HL-60 (cell line): Measurements from ENCODE around the gene LMF1.
"Not testable (repeated sequence)": the region's sequence is repeated elsewhere in the genome, so short reads cannot be mapped to it uniquely, and the experiment has no call there.

Experiments used
- DNase-seq, 2 experiments: peaks; one replicate each; pipeline ENCODE4 v3.0.0-alpha.2; 2010 to 2020; ENCODE audit warnings: low read depth in 1 of 2, low spot score in 1 of 2
- H3K27ac ChIP-seq: fragments of 250-450 bp; sonication (Bioruptor Pico); replicated peaks from 2 replicates; pipeline ENCODE4 v1.5.1; 2020; ENCODE audit warnings: mild to moderate bottlenecking, moderate library complexity
- H3K27me3 ChIP-seq: fragments of 250-450 bp; sonication (Bioruptor Pico); 2 replicates; pipeline ENCODE4 v1.5.1; 2021; ENCODE audit warnings: mild to moderate bottlenecking, moderate library complexity; ENCODE audit not compliant: insufficient read depth, poor library complexity, severe bottlenecking
- H3K4me3 ChIP-seq: replicated peaks from 2 replicates; pipeline ENCODE4 v1.5.1; 2011; ENCODE audit warnings: mild to moderate bottlenecking, control low read depth, low read length; ENCODE audit not compliant: insufficient read depth
- CTCF ChIP-seq: IDR thresholded peaks from one replicate; pipeline ENCODE4 v1.5.1; 2011; ENCODE audit warnings: low read length, control low read depth, inconsistent platforms; ENCODE audit not compliant: insufficient read depth
- GABPA ChIP-seq: IDR thresholded peaks from 2 replicates; pipeline ENCODE4 v1.6.1; 2012; ENCODE audit warnings: low read depth
- POLR2AphosphoS5 ChIP-seq: IDR thresholded peaks from 2 replicates; pipeline ENCODE4 v1.6.1; 2012; ENCODE audit warnings: low read depth
- REST ChIP-seq: IDR thresholded peaks from 2 replicates; pipeline ENCODE4 v1.6.1; 2012; ENCODE audit warnings: low read depth; ENCODE audit not compliant: insufficient replicate concordance
- SPI1 ChIP-seq: IDR thresholded peaks from 2 replicates; pipeline ENCODE4 v1.6.1; 2012; ENCODE audit warnings: low read depth, mild to moderate bottlenecking, borderline replicate concordance

The LMF1 gene

GRCh38 chr16:890716-891352 is 80.0 kb downstream of the LMF1 start:
- no peak for TF ChIP-seq GABPA
- TF ChIP-seq CTCF, result no peak
- no peaks in the 10 kb centered on the region for H3K27me3 ChIP-seq
- H3K27ac ChIP-seq, result no peak overlapping the region
- DNase-seq, result no peak
- no peak overlapping the region for H3K4me3 ChIP-seq

- no peaks in the 10 kb centered on the region for H3K27me3 ChIP-seq
- H3K4me3 ChIP-seq, result no peak overlapping the region
- TF ChIP-seq GABPA (no peak), REST (no peak), POLR2AphosphoS5 (no peak), CTCF (no peak), SPI1 (no peak)
- H3K27ac ChIP-seq, result no peak overlapping the region
- DNase-seq, result no peak
These were observed 80.6 kb downstream of the LMF1 start for GRCh38 chr16:890217-890616.

- DNase-seq, result no peak
- Histone ChIP-seq H3K27ac (no peak overlapping the region), H3K4me3 (no peak overlapping the region), H3K27me3 (no peaks in the 10 kb centered on the region)
- TF ChIP-seq GABPA (no peak), SPI1 (no peak)
These were observed 81.2 kb downstream of the LMF1 start for GRCh38 chr16:889586-889985.

GRCh38 chr16:888901-889570 is 81.7 kb downstream of the LMF1 start:
- TF ChIP-seq GABPA (no peak), POLR2AphosphoS5 (no peak), SPI1 (no peak), REST (no peak), CTCF (no peak)
- no peak overlapping the region for H3K4me3 ChIP-seq
- no peak for DNase-seq
- no peaks in the 10 kb centered on the region for H3K27me3 ChIP-seq
- H3K27ac ChIP-seq, result no peak overlapping the region

GRCh38 chr16:888456-888855 is 82.3 kb downstream of the LMF1 start:
- not testable (repeated sequence) for H3K4me3 ChIP-seq, DNase-seq, H3K27ac ChIP-seq, H3K27me3 ChIP-seq
